OCI-LY1 (cell line): Measurements from ENCODE around the gene PCK2.

ENCODE experiments used
- H2AFZ ChIP-seq: fragments of 200-600 bp; sonication (generic), shearing (Covaris generic); 2 replicates; pipeline ENCODE4 v1.6.0; 2014; ENCODE audit warnings: antibody characterized with exemption, mild to moderate bottlenecking, low read length
- H3F3A ChIP-seq: fragments of 200-600 bp; sonication (generic), shearing (Covaris generic); 2 replicates; pipeline ENCODE4 v1.6.0; 2014; ENCODE audit warnings: mild to moderate bottlenecking, antibody characterized with exemption, low read length, moderate library complexity; ENCODE audit not compliant: insufficient read depth
- H3K27ac ChIP-seq: fragments of 200-600 bp; sonication (generic); 2 replicates; pipeline ENCODE4 v1.5.1; 2014; ENCODE audit warnings: low read length, mixed run types, mild to moderate bottlenecking, low read depth; ENCODE audit not compliant: poor library complexity, severe bottlenecking
- H3K27me3 ChIP-seq: fragments of 200-600 bp; sonication (generic); 2 replicates; pipeline ENCODE4 v1.6.0; 2014; ENCODE audit warnings: antibody characterized with exemption, mild to moderate bottlenecking, low read length, moderate library complexity; ENCODE audit not compliant: insufficient read depth
- H3K36me3 ChIP-seq: fragments of 200-600 bp; sonication (generic); 2 replicates; pipeline ENCODE4 v1.6.1; 2014; ENCODE audit warnings: mild to moderate bottlenecking, antibody characterized with exemption, low read length, moderate library complexity, mixed read lengths; ENCODE audit not compliant: insufficient read depth
- H3K4me1 ChIP-seq: fragments of 200-600 bp; sonication (generic); 2 replicates; pipeline ENCODE4 v1.5.1; 2014; ENCODE audit warnings: mild to moderate bottlenecking, low read length, moderate library complexity; ENCODE audit not compliant: insufficient read depth, severe bottlenecking
- H3K4me2 ChIP-seq: fragments of 200-600 bp; sonication (generic), shearing (Covaris generic); 2 replicates; pipeline ENCODE4 v1.6.1; 2014; ENCODE audit warnings: low read length
- H3K4me3 ChIP-seq: fragments of 200-600 bp; sonication (generic); 2 replicates; pipeline ENCODE4 v1.5.1; 2014; ENCODE audit warnings: low read length, low read depth, mild to moderate bottlenecking, mixed read lengths; ENCODE audit not compliant: poor library complexity, severe bottlenecking
- H3K79me2 ChIP-seq: fragments of 200-600 bp; shearing (Covaris generic); 2 replicates; pipeline ENCODE4 v1.6.1; 2016; ENCODE audit warnings: mixed run types, low read length, mixed read lengths; ENCODE audit not compliant: insufficient read depth
- H3K9ac ChIP-seq: fragments of 200-600 bp; sonication (generic), shearing (Covaris generic); 2 replicates; pipeline ENCODE4 v1.6.1; 2014; ENCODE audit warnings: mild to moderate bottlenecking, low read length, mixed read lengths
- H3K9me2 ChIP-seq: fragments of 200-600 bp; sonication (generic), shearing (Covaris generic); 2 replicates; pipeline ENCODE4 v1.6.1; 2014; ENCODE audit warnings: low read depth, mild to moderate bottlenecking, low read length, mixed read lengths
- H3K9me3 ChIP-seq: fragments of 200-600 bp; shearing (Covaris generic); 2 replicates; pipeline ENCODE4 v1.6.1; 2014; ENCODE audit warnings: low read length, mixed read lengths
- H4K20me1 ChIP-seq: fragments of 200-600 bp; sonication (generic), shearing (Covaris generic); 2 replicates; pipeline ENCODE4 v1.6.0; 2016; ENCODE audit warnings: mild to moderate bottlenecking, low read length; ENCODE audit not compliant: insufficient read depth
- EZH2 ChIP-seq: fragments of 200-600 bp; sonication (generic), shearing (Covaris generic); IDR thresholded peaks from 2 replicates; pipeline ENCODE4 v1.8.0; 2017; ENCODE audit warnings: borderline replicate concordance, mixed run types, mild to moderate bottlenecking, antibody characterized with exemption, low read length, moderate library complexity, mixed read lengths
- TF ChIP-seq, protein P1 (sequence below): fragments of 200-600 bp; sonication (generic), shearing (Covaris generic); IDR thresholded peaks from 2 replicates; pipeline ENCODE4 v1.5.1; 2017; ENCODE audit warnings: mild to moderate bottlenecking, antibody characterized with exemption, low read length, moderate library complexity, mixed read lengths

PCK2 gene

DNA sequence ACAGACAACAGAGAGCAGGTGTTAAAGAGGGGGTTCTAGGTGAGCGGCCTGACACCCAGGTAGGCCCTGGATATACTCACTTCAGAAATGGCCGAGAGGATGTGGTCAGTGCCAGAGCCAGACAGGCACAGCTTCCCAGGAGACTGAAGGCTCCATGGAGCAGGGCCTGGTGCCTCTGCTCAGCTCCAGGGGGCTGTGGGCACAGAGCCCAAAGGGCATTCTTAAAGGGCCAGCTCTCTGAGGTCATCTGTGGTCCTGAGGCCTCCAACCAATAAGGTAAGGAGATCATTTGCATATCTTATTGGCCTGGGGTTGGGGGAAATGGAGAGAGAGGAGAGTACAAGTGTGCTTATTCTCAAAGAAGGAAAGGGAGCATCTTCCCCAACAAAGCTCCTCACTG, 9.7 kb upstream of the PCK2 start:
- no peak for TF ChIP-seq EZH2
- TF ChIP-seq, protein P1, sequence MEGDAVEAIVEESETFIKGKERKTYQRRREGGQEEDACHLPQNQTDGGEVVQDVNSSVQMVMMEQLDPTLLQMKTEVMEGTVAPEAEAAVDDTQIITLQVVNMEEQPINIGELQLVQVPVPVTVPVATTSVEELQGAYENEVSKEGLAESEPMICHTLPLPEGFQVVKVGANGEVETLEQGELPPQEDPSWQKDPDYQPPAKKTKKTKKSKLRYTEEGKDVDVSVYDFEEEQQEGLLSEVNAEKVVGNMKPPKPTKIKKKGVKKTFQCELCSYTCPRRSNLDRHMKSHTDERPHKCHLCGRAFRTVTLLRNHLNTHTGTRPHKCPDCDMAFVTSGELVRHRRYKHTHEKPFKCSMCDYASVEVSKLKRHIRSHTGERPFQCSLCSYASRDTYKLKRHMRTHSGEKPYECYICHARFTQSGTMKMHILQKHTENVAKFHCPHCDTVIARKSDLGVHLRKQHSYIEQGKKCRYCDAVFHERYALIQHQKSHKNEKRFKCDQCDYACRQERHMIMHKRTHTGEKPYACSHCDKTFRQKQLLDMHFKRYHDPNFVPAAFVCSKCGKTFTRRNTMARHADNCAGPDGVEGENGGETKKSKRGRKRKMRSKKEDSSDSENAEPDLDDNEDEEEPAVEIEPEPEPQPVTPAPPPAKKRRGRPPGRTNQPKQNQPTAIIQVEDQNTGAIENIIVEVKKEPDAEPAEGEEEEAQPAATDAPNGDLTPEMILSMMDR, result no peak
- Histone ChIP-seq H4K20me1 (no peaks in the 10 kb centered on the region), H2AFZ (no peak overlapping the region), H3K36me3 (no peaks in the 10 kb centered on the region), H3K9me2 (no peaks in the 10 kb centered on the region), H3K9me3 (no peaks in the 10 kb centered on the region), H3K27ac (no peak overlapping the region), H3K4me1 (peaks cover 12% of the 10 kb centered on the region), H3K27me3 (0 out of 2 replicates have a peak, but pooled peaks cover 7% of the 10 kb centered on the region), H3K4me3 (no peak overlapping the region), H3K79me2 (no peaks in the 10 kb centered on the region), H3K9ac (no peak overlapping the region), H3K4me2 (no peak overlapping the region), H3F3A (no peaks in the 10 kb centered on the region)

DNA sequence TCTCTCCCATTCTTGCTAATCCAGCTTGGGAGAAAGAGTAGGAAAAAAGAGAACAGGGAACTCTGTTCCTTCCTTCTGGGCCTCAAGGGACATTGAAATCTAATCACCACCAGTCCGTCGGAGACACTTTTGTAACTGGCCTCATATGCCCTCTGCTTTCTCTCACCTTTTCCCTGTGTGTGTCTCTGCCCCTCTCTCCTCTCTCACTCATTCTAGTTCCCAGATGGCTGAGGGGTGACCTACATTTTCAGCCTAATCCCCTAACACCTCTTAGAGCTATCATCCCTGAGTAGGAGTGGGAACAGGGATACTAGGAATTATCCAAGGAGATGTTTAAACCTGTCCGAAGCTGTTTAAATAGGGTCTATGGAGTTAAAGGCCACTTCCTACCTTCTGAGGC, 8.9 kb upstream of the PCK2 start:
- H3K27ac ChIP-seq, result no peak overlapping the region
- H4K20me1 ChIP-seq, result no peaks in the 10 kb centered on the region
- no peak overlapping the region for H3K9ac ChIP-seq
- no peaks in the 10 kb centered on the region for H3K9me2 ChIP-seq
- H3K36me3 ChIP-seq, result no peaks in the 10 kb centered on the region
- no peak overlapping the region for H3K4me2 ChIP-seq
- H2AFZ ChIP-seq, result no peak overlapping the region
- H3K4me1 ChIP-seq, result peaks cover 11% of the 10 kb centered on the region
- no peaks in the 10 kb centered on the region for H3K79me2 ChIP-seq
- no peaks in the 10 kb centered on the region for H3K9me3 ChIP-seq
- H3K4me3 ChIP-seq, result no peak overlapping the region
- H3F3A ChIP-seq, result no peaks in the 10 kb centered on the region
- H3K27me3 ChIP-seq, result 0 out of 2 replicates have a peak, but pooled peaks cover 7% of the 10 kb centered on the region
- TF ChIP-seq, protein P1, result no peak
- no peak for TF ChIP-seq EZH2

DNA sequence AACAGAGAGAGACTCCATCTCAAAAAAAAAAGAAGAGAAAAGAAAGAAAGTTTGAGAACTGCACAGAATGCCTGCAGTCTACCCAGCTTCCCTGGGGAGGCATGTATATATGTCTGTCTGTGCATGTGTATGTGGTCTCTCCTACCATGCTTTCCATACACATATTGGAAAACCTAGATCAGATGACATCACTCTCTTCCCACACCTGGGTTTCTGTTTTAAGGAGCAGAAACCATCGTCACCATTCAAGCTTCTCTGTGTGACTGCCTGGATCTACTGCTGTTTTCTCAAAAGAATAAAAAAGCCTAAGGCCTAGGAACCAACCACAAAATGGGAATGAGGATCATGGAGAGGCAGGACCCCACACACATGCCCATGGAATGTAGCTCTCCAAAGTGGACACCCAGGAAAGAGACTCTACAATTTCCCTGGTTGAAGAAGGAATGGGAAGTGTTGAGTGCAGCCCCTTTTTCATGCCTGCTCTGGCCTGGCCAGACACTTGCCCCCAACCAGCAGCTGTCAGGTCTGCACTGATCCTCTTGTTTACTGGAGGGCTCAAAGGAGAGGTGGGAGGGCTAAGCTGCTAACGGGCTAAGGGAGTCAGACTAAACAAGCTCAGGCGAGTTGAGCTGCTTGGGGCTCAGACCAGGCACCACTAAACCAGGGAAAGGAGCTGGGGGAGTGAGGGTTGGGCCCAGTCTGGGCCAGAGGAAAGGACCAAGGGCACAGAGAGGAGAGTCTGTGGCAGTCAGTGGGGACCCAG, 7.7 kb upstream of the PCK2 start:
- H3K9ac ChIP-seq, result no peak overlapping the region
- no peaks in the 10 kb centered on the region for H3K79me2 ChIP-seq

More for the DNA sequence above, 7.7 kb upstream of the PCK2 start:
- no peak overlapping the region for H3K4me3 ChIP-seq
- H3K27ac ChIP-seq, result no peak overlapping the region
- H3K27me3 ChIP-seq, result 0 out of 2 replicates have a peak, but pooled peaks cover 7% of the 10 kb centered on the region
- H4K20me1 ChIP-seq, result no peaks in the 10 kb centered on the region
- no peaks in the 10 kb centered on the region for H3K36me3 ChIP-seq
- H3K9me3 ChIP-seq, result no peaks in the 10 kb centered on the region
- no peak overlapping the region for H3K4me2 ChIP-seq
- no peak overlapping the region for H2AFZ ChIP-seq
- TF ChIP-seq, protein P1, result no peak
- no peak for TF ChIP-seq EZH2
- peaks cover 4% of the 10 kb centered on the region for H3K4me1 ChIP-seq
- H3F3A ChIP-seq, result no peaks in the 10 kb centered on the region
- H3K9me2 ChIP-seq, result no peaks in the 10 kb centered on the region
